HepG2 (cell line): ENCODE results near the gene AQP10. TPM values are rescaled to one million over a fixed set of nuclear protein-coding genes. Genes with fewer than 3 reads are reported as not detected.

ENCODE experiments used
- ATM ChIP-seq: fragments of 450-650 bp; IDR thresholded peaks from 2 replicates; pipeline ENCODE4 v1.7.1; 2017; ENCODE audit warnings: mild to moderate bottlenecking, borderline replicate concordance
- ELF3 ChIP-seq: IDR thresholded peaks from 2 replicates; pipeline ENCODE4 v1.6.1; 2016; ENCODE audit warnings: missing genetic modification reagents, missing compliant biosample characterization
- FLYWCH1 ChIP-seq: sonication (generic); formaldehyde crosslinking; IDR thresholded peaks from 2 replicates; pipeline ENCODE4 v1.8.1; 2023; ENCODE audit warnings: mild to moderate bottlenecking, missing genetic modification reagents
- GATAD2A ChIP-seq: IDR thresholded peaks from 2 replicates; pipeline ENCODE4 v1.6.1; 2016
- SAFB2 ChIP-seq: sonication (generic); formaldehyde crosslinking; IDR thresholded peaks from 2 replicates; pipeline ENCODE4 v1.5.1; 2020; ENCODE audit warnings: missing genetic modification reagents, low read depth, mild to moderate bottlenecking, borderline replicate concordance
- SYNCRIP ChIP-seq: fragments of 200-400 bp; formaldehyde crosslinking; IDR thresholded peaks from 2 replicates; pipeline ENCODE4 v1.6.1; 2018; ENCODE audit warnings: mild to moderate bottlenecking, low read depth, low read length; ENCODE audit not compliant: insufficient read depth
- ZNF607 ChIP-seq: sonication (generic); formaldehyde crosslinking; IDR thresholded peaks from 2 replicates; pipeline ENCODE4 v1.5.1; 2020; ENCODE audit warnings: missing genetic modification reagents, mild to moderate bottlenecking, borderline replicate concordance
- polyA plus RNA-seq, 8 experiments: library from polyadenylated mRNA; depleted of rRNA in 3 of 8; stranded (reverse) in 7 of 8; unstranded in 1 of 8; fragments of >200 nt; fragmentation: Illumina TruSeq in 4 of 8; extraction: Trizol in 4 of 8; gene quantifications; 2 replicates each; pipeline versions ENCODE4 v1.2.1 to v1.2.3, GENCODE V29; 2011 to 2016; ENCODE audit warnings: low read depth in 4 of 8, missing spikeins in 1 of 8, mixed read lengths in 1 of 8; ENCODE audit not compliant: insufficient read depth in 1 of 8
- total RNA-seq, 5 experiments: library from RNA; depleted of rRNA; stranded (reverse); fragments of >200 nt; fragmentation: Illumina TruSeq; extraction: Trizol; gene quantifications; 2 replicates each; pipeline ENCODE4 v1.2.3, GENCODE V29; 2016; ENCODE audit warnings: low read depth in 1 of 5
- TF ChIP-seq, protein P1 (sequence below): sonication (generic); formaldehyde crosslinking; IDR thresholded peaks from 2 replicates; pipeline ENCODE4 v1.9.0; 2022; ENCODE audit warnings: low read depth, missing genetic modification reagents
- TF ChIP-seq, protein P2 (sequence below): sonication (generic); formaldehyde crosslinking; conservative IDR thresholded peaks from 2 replicates; pipeline ENCODE4 v1.4.0; 2020; ENCODE audit warnings: missing genetic modification reagents
- TF ChIP-seq, protein P3 (sequence below): sonication (generic); formaldehyde crosslinking; IDR thresholded peaks from 2 replicates; pipeline ENCODE4 v1.4.0; 2020; ENCODE audit warnings: missing genetic modification reagents, mild to moderate bottlenecking, borderline replicate concordance
- TF ChIP-seq, protein P4 (sequence below): sonication (generic); formaldehyde crosslinking; IDR thresholded peaks from 2 replicates; pipeline ENCODE4 v1.5.0; 2020; ENCODE audit warnings: mild to moderate bottlenecking, missing genetic modification reagents, moderate library complexity
- TF ChIP-seq, protein P5 (sequence below): sonication (generic); formaldehyde crosslinking; IDR thresholded peaks from 2 replicates; pipeline ENCODE4 v1.5.1; 2020; ENCODE audit warnings: missing genetic modification reagents, mild to moderate bottlenecking, borderline replicate concordance
- TF ChIP-seq, protein P6 (sequence below): sonication (generic); formaldehyde crosslinking; IDR thresholded peaks from 2 replicates; pipeline ENCODE4 v1.9.0; 2022; ENCODE audit warnings: missing genetic modification reagents, mild to moderate bottlenecking, borderline replicate concordance

Gene AQP10
- total and polyA plus RNA-seq, 2 of the 13 experiments (the other 11 are each of a cell fraction or from before 2014, with no cell fraction given) = 0.30 TPM; not detected in 1

DNA sequence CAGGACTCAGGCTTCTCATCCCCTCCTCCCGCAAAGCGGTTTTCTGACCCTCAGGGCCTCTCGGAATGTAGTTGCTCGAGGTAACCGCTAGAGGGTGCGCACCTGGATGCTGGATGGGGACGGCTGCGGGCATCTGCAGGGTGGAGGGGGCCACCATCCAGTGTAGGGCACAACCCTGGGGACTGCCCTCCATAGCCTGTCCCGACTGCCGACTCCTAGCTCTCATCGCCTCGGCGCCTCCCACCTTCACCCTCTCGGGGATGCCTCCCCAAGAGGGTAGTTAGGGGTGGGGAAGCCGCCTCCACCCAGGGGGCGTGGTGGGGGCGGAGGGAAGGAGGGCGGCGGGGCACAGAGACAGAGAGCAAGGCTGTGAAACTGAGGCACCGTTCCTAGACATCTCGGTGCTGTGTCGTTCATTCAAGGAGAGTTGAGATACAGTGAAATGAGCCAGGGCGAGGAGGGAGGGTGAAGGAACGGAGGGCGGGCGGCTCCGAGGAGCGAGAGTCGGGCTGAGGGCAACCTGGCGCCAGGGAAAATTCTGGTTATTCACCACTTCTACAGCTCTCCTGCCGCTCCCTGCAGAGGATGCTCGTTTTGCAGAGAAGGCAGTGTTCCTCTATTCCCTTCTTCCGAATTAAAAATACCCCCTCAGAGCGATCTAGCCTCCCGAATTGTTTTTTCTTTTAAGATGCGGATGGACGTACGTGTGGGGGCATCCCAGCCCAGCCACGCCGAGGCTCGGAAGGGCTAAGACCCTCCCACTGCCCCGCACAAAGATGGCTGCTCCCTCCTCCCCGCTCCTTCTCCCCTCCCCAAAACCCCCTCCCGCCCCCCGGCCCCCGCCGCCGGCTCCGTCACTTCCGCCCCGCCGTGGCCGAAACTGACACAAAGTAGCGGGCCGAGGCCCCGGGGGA, 4.0 kb downstream of the AQP10 start, which contains the start of gene ATP8B2 (continued):
- TF ChIP-seq ZNF607 (CRISPR knock-in tag) (no peak), GATAD2A (CRISPR knock-in tag) (peak; percentile 71), SYNCRIP (no peak), SAFB2 (CRISPR knock-in tag) (no peak), ATM (no peak), FLYWCH1 (CRISPR knock-in tag) (no peak), ELF3 (CRISPR knock-in tag) (no peak)
- TF ChIP-seq, protein P1, sequence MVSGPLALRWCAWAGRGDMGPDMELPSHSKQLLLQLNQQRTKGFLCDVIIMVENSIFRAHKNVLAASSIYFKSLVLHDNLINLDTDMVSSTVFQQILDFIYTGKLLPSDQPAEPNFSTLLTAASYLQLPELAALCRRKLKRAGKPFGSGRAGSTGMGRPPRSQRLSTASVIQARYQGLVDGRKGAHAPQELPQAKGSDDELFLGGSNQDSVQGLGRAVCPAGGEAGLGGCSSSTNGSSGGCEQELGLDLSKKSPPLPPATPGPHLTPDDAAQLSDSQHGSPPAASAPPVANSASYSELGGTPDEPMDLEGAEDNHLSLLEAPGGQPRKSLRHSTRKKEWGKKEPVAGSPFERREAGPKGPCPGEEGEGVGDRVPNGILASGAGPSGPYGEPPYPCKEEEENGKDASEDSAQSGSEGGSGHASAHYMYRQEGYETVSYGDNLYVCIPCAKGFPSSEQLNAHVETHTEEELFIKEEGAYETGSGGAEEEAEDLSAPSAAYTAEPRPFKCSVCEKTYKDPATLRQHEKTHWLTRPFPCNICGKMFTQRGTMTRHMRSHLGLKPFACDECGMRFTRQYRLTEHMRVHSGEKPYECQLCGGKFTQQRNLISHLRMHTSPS = peak; percentile 81
- TF ChIP-seq, protein P2, sequence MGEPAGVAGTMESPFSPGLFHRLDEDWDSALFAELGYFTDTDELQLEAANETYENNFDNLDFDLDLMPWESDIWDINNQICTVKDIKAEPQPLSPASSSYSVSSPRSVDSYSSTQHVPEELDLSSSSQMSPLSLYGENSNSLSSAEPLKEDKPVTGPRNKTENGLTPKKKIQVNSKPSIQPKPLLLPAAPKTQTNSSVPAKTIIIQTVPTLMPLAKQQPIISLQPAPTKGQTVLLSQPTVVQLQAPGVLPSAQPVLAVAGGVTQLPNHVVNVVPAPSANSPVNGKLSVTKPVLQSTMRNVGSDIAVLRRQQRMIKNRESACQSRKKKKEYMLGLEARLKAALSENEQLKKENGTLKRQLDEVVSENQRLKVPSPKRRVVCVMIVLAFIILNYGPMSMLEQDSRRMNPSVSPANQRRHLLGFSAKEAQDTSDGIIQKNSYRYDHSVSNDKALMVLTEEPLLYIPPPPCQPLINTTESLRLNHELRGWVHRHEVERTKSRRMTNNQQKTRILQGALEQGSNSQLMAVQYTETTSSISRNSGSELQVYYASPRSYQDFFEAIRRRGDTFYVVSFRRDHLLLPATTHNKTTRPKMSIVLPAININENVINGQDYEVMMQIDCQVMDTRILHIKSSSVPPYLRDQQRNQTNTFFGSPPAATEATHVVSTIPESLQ = 0 out of 2 replicates have a peak, but pooled peaks have one; percentile 33
- TF ChIP-seq, protein P3, sequence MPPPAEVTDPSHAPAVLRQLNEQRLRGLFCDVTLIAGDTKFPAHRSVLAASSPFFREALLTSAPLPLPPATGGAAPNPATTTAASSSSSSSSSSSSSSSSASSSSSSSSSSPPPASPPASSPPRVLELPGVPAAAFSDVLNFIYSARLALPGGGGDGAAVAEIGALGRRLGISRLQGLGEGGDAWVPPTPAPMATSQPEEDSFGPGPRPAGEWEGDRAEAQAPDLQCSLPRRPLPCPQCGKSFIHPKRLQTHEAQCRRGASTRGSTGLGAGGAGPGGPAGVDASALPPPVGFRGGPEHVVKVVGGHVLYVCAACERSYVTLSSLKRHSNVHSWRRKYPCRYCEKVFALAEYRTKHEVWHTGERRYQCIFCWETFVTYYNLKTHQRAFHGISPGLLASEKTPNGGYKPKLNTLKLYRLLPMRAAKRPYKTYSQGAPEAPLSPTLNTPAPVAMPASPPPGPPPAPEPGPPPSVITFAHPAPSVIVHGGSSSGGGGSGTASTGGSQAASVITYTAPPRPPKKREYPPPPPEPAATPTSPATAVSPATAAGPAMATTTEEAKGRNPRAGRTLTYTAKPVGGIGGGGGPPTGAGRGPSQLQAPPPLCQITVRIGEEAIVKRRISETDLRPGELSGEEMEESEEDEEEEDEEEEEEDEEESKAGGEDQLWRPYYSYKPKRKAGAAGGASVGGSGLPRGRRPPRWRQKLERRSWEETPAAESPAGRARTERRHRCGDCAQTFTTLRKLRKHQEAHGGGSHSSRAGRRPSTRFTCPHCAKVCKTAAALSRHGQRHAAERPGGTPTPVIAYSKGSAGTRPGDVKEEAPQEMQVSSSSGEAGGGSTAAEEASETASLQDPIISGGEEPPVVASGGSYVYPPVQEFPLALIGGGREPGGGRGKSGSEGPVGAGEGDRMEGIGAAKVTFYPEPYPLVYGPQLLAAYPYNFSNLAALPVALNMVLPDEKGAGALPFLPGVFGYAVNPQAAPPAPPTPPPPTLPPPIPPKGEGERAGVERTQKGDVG (CRISPR knock-in tag) = no peak
- TF ChIP-seq, protein P4, sequence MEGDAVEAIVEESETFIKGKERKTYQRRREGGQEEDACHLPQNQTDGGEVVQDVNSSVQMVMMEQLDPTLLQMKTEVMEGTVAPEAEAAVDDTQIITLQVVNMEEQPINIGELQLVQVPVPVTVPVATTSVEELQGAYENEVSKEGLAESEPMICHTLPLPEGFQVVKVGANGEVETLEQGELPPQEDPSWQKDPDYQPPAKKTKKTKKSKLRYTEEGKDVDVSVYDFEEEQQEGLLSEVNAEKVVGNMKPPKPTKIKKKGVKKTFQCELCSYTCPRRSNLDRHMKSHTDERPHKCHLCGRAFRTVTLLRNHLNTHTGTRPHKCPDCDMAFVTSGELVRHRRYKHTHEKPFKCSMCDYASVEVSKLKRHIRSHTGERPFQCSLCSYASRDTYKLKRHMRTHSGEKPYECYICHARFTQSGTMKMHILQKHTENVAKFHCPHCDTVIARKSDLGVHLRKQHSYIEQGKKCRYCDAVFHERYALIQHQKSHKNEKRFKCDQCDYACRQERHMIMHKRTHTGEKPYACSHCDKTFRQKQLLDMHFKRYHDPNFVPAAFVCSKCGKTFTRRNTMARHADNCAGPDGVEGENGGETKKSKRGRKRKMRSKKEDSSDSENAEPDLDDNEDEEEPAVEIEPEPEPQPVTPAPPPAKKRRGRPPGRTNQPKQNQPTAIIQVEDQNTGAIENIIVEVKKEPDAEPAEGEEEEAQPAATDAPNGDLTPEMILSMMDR (CRISPR knock-in tag) = peak; percentile 95
- TF ChIP-seq, protein P5, sequence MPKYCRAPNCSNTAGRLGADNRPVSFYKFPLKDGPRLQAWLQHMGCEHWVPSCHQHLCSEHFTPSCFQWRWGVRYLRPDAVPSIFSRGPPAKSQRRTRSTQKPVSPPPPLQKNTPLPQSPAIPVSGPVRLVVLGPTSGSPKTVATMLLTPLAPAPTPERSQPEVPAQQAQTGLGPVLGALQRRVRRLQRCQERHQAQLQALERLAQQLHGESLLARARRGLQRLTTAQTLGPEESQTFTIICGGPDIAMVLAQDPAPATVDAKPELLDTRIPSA (CRISPR knock-in tag) = no peak
- TF ChIP-seq, protein P6, sequence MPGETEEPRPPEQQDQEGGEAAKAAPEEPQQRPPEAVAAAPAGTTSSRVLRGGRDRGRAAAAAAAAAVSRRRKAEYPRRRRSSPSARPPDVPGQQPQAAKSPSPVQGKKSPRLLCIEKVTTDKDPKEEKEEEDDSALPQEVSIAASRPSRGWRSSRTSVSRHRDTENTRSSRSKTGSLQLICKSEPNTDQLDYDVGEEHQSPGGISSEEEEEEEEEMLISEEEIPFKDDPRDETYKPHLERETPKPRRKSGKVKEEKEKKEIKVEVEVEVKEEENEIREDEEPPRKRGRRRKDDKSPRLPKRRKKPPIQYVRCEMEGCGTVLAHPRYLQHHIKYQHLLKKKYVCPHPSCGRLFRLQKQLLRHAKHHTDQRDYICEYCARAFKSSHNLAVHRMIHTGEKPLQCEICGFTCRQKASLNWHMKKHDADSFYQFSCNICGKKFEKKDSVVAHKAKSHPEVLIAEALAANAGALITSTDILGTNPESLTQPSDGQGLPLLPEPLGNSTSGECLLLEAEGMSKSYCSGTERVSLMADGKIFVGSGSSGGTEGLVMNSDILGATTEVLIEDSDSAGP (CRISPR knock-in tag) = peak; percentile 57; the same call in 1 of the 2 replicates
